Measurements from ENCODE around the gene FARS2.

Gene FARS2

GRCh38 chr6:5325173-5325572, 63.9 kb downstream of the FARS2 start:
- no peak for DNase-seq (ENCODE audit: low read depth, low spot score)

GRCh38 chr6:5326022-5326641, 64.8 kb downstream of the FARS2 start:
- no peak for DNase-seq (ENCODE audit: low read depth, low spot score)

GRCh38 chr6:5328800-5329199, 67.5 kb downstream of the FARS2 start:
- DNase-seq (ENCODE audit: low read depth, low spot score): no peak

- DNase-seq (ENCODE audit: low read depth, low spot score): no peak
Measured at GRCh38 chr6:5331845-5332442, 70.6 kb downstream of the FARS2 start.

GRCh38 chr6:5333658-5334057, 72.3 kb downstream of the FARS2 start:
- DNase-seq (ENCODE audit: low read depth, low spot score): no peak

- DNase-seq (ENCODE audit: low read depth, low spot score): no peak
Measured at GRCh38 chr6:5334341-5334740, 73.0 kb downstream of the FARS2 start.

- DNase-seq (ENCODE audit: low read depth, low spot score): no peak
Measured at GRCh38 chr6:5335020-5335419, 73.7 kb downstream of the FARS2 start.

- no peak for DNase-seq (ENCODE audit: low read depth, low spot score)
Measured at GRCh38 chr6:5337573-5337972, 76.3 kb downstream of the FARS2 start.

- DNase-seq (ENCODE audit: low read depth, low spot score): no peak
Measured at GRCh38 chr6:5338177-5338960, 77.1 kb downstream of the FARS2 start.

GRCh38 chr6:5339786-5340185, 78.5 kb downstream of the FARS2 start:
- no peak for DNase-seq (ENCODE audit: low read depth, low spot score)

- no peak for DNase-seq (ENCODE audit: low read depth, low spot score)
Measured at GRCh38 chr6:5341845-5342244, 80.5 kb downstream of the FARS2 start.

GRCh38 chr6:5343998-5344397, 82.7 kb downstream of the FARS2 start:
- DNase-seq (ENCODE audit: low read depth, low spot score): no peak

- DNase-seq (ENCODE audit: low read depth, low spot score): no peak
Measured at GRCh38 chr6:5345324-5345723, 84.0 kb downstream of the FARS2 start.

GRCh38 chr6:5351552-5352210, 90.4 kb downstream of the FARS2 start:
- DNase-seq (ENCODE audit: low read depth, low spot score): no peak

GRCh38 chr6:5353971-5354370, 92.7 kb downstream of the FARS2 start:
- DNase-seq (ENCODE audit: low read depth, low spot score): no peak

GRCh38 chr6:5357486-5357885, 96.2 kb downstream of the FARS2 start:
- DNase-seq (ENCODE audit: low read depth, low spot score): no peak

GRCh38 chr6:5359417-5359816, 98.1 kb downstream of the FARS2 start:
- no peak for DNase-seq (ENCODE audit: low read depth, low spot score)

GRCh38 chr6:5361396-5361795, 100.1 kb downstream of the FARS2 start:
- no peak for DNase-seq (ENCODE audit: low read depth, low spot score)

GRCh38 chr6:5365436-5366195, 104.3 kb downstream of the FARS2 start:
- DNase-seq (ENCODE audit: low read depth, low spot score): no peak

GRCh38 chr6:5366941-5367340, 105.6 kb downstream of the FARS2 start:
- DNase-seq (ENCODE audit: low read depth, low spot score): no peak

- DNase-seq (ENCODE audit: low read depth, low spot score): no peak
Measured at GRCh38 chr6:5367510-5367909, 106.2 kb downstream of the FARS2 start.

- no peak for DNase-seq (ENCODE audit: low read depth, low spot score)
Measured at GRCh38 chr6:5373430-5373829, 112.1 kb downstream of the FARS2 start.

Data from smooth muscle cell of the brain vasculature (primary cell).